ENCODE measurements around the gene TSC1. TPM values are rescaled to one million over a fixed set of nuclear protein-coding genes. Genes with fewer than 3 reads are reported as not detected.
"Not testable (repeated sequence)": the region's sequence is repeated elsewhere in the genome, so short reads cannot be mapped to it uniquely, and the experiment has no call there.

Gene TSC1
- 30.7 and 34.3 TPM in 2 replicates for total RNA-seq

DNA sequence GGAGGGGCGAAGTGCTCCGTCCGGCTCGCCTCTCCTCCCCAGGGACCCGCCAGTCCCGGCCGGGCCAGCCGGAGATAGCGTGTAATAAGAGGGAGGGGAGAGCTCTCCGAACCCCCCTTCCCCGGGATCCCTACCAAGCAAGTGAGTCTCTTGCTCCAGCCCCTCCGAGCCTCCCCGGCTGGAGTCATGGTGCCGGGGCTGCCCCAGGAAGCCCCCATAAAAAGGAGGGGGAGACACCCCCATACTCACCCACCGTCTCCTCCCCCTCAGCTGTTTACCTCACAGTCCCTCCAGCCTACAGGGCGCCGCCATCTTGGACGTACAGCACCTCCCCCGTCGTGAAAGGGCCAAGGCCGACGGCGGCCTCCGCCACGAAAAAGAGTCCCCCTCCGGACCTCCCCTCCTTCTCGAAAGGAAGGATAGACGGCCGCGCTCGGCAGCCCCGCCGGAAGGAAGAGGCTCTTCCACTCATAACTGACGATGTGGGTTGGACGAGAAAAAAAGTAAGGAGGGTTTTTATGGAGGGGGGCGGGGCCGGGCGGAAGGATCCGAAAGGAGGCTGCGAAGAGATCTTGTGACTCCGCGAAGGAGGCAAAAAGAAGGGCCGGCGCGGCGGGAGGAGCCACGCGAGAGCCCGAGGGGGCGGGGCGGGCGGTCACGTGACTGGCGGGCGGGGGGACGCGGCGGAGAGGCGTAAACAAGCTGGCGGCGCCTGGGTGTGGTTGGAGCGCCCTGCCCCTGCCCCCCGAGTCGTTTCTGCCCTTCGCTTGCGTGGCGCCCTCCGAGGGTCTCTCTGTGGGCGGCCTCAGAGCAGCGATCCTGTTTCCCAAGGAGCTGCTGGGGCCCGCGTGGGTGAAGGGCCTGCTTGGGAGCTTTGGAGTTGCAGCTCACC, at the start of gene TSC1:
TSS of gene TSC1 (minus strand) at position 323 of the 892 bp plus-strand sequence. CDS start 15,744 bp downstream, outside the sequence.
- intact Hi-C loops (cut with micrococcal nuclease), result loop anchor here (1.0 to 2.0 kb wide), 2 partner anchors 66 to 86 kb away; partner anchors contain the start of genes AK8, GTF3C5 and SPACA9

DNA sequence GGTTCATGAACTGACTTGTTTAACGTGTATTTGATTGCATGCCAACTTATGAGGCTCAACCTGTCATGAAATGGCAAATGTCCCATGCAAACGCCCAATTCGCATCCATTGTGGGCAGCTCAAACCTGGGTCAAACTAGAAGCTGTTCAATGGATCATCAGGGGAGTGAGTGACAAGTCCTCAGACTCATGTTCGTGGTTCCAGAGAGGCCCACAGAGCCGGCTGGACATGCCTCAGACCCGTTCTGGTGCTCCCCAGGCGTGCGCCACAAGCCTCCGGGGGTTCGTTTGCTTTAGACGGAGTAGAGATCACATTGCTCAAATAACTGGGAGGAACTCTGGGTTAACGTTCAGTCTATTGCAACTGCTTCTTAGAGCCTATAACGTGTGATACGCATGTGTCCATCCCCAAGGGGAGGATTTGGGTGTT, 49.1 kb upstream of the TSC1 start:
- intact Hi-C loops (cut with micrococcal nuclease), result no loop called here

DNA sequence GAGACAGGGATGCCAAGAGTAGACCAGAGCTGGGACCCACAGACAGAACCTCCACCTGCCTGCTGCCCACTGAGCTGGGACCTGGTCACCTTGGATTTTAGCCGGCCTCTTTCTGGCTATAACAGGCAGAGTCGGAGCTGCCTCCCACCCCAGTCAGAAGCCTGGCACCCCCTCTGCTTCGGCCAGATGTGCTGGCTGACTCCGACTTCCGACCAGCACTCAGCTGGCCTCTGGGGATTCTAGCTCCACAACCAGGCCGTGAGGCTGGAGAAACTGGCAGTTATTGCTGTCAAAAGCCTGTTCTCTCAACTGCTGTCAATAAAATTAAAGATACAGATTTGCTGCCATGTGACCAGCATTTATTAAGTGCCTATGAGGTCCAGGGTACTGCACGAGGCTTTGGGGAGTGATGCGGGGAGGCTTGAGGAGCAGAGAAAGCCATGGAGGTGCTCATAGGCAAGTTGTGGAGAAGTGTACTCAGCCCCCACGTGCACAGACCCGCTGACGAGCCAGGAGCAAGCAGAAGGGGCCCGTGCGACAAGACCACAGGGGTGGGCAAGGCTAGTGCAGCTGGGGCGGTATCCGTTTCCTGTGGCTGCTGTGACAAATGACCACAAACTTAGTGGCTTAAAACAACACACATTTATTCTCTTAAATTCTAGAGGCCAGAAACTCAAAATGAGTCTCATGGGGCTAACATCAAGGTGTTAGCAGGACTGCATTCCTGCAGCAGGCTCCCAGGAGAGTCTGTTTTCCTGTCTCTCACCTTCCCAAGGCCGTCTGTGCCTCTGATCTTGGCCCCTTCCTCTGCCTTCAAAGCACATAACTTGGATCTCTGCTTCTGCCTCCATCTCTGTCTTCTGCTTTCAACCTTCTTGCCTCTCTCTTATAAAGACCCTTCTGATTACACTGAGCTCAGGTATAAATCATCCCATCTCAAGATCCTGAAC, 47.2 kb upstream of the TSC1 start:
- intact Hi-C loops (cut with micrococcal nuclease), result no loop called here

DNA sequence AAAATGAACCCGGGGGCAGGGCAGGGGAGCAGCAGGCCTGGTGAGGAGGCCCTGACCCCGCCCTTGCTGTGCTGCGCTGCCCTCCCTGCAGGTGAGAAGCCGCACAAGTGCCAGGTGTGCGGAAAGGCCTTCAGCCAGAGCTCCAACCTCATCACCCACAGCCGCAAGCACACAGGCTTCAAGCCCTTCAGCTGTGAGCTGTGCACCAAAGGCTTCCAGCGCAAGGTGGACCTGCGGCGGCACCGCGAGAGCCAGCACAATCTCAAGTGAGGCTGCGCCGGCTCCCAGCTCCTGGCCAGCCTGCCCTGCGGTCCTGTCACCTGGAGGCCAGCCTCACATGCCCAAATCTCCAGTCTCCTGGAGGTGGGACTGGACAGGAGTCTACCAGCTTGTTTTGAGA, 46.4 kb upstream of the TSC1 start:
- intact Hi-C loops (cut with micrococcal nuclease), result no loop called here

DNA sequence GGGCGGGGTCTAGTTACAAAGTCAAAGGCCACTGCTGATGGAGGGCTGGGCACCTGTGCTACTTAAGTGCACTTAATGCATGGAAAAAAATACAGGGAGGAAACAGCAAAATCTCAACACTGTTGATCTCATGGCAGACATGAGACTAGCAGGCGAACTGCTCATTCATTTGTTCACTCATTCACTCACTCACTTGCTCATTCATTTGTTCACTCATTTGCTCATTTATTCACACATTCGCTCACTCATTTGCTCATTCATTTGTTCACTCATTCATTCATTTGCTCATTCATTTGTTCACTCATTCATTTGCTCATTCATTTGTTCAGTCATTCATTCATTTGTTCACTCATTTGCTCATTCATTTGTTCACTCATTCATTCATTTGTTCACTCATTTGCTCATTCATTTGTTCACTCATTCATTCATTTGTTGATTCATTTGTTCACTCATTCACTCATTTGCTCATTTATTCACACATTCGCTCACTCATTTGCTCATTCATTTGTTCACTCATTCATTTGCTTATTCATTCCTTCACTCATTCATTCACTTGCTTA, 45.7 kb upstream of the TSC1 start:
- intact Hi-C loops (cut with micrococcal nuclease), result not testable (repeated sequence)

DNA sequence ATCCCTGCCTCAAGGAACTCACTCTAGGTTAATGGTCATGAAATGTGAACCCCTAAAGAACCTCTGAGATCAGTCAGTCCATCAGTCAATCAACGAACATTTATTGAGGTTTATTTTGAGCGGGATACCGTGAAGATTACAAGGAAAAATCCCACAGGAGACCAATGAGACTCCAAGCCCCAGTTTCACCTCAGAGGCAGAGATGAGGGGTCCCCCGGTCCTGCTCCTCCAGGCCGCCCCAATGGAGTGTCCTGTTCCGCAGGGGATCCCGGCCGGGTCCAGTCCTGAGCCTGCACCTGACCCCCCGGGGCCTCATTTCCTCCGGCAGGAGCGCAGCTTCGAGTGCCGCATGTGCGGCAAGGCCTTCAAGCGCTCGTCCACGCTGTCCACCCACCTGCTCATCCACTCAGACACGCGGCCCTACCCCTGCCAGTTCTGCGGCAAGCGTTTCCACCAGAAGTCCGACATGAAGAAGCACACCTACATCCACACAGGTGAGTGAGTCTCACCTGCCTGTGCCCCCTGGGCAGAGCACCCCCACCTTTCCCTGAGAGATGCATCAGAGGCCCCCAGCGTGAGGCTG, 45.1 kb upstream of the TSC1 start:
- intact Hi-C loops (cut with micrococcal nuclease), result no loop called here

DNA sequence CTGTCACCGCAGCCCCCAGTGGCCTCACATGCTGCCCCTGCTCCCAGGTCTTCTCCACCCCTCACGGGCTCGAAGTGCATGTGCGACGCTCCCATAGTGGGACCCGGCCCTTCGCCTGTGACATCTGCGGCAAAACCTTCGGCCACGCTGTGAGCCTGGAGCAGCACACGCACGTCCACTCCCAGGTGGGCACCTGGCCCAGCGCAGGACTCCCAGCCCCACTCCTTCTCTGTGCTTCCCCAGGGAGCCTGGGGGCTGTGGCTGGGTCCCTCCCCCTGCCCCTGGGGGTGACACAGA, 44.5 kb upstream of the TSC1 start:
- intact Hi-C loops (cut with micrococcal nuclease), result no loop called here

DNA sequence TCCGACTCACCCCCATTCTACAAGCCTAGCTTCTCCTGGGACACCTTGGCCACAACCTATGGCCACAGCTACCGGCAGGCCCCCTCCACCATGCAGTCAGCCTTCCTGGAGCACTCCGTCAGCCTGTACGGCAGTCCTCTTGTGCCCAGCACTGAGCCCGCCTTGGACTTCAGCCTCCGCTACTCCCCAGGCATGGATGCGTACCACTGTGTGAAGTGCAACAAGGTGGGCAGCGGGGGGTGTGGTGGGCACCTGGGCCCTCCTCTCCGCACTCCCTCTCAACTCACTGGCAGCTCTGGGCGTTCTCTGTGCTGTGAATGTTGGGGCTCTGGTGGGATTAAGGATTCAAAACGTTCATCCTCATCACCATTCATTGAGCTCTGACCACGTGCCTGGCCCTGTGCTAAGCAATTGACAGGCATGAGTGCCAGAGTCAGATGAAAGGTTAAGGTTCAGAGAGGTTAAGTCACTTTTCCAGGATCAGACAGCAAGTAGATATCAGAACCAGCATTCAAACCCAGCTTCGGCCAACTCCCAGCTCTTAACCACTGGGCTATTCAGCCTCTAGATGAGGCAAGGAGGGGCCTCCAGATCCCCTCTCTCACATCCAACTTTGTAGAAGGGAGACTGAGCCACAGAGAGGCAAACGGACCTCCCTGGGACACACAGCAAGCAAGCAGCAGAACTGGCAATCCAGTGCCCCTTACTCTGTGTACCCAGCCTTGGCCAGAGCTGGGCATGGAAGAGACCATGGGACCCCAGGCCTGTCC, 44.0 kb upstream of the TSC1 start:
- intact Hi-C loops (cut with micrococcal nuclease), result no loop called here

DNA sequence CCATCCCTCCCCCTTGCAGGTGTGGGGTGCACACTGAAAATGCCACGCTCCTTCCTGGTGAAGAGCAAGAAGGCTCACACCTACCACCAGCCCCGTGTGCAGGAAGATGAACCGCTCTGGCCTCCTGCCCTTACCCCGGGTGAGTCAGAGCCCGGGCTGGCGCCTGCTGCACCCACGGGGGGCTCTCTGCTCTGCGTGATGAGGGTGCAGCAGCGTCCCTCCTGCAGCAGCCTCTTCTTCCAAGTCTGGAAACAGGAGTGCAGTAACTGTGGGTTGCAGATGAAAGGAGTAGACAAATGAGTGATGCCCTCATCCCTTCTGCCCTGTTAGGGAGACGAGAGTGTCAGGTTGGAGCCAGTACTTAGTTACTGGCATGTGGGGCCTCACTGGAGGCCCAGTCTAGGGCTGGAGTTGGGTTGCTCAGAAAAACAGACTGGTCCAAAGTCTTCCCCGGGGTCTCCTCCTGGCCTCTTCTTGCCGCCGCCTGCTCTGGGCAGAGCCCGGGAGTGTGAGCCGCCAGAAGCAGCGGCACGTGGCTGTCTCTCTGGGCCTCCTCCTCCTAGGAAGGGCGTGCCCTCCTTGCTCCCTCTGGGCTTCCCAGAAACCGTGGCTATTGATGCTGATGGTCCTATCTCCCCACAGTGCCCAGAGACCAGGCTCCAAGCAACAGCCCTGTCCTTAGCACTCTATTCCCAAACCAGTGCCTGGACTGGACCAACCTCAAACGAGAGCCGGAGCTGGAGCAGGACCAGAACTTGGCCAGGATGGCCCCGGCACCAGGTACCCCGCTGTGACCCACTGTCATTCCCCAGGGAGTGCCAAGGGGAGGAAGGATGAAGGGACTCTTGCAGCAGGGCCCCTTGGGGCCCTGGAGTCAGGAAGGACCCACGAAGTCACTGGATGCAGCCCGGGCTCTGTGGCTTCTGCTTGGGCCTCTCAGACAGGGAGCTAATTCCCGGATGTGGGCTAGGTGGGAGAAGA, 42.5 kb upstream of the TSC1 start:
- intact Hi-C loops (cut with micrococcal nuclease), result no loop called here

DNA sequence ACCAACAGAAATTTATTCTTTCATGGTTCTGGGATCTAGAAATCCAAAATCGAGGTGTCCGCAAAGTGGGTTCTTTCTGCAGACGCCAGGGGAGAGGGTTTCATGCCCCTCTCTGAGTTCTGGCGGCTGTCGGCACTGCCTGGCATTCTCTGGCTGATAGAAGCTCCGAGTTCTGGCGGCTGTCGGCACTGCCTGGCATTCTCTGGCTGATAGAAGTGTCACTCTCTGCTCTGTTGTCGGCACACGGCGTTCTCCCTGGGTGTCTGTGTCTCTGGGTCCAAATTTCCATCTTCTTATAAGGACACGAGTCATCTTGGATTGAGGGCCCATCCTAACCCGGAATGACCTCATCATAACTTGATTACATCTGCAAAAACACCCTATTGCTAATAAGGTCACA, 41.7 kb upstream of the TSC1 start:
- intact Hi-C loops (cut with micrococcal nuclease), result no loop called here

DNA sequence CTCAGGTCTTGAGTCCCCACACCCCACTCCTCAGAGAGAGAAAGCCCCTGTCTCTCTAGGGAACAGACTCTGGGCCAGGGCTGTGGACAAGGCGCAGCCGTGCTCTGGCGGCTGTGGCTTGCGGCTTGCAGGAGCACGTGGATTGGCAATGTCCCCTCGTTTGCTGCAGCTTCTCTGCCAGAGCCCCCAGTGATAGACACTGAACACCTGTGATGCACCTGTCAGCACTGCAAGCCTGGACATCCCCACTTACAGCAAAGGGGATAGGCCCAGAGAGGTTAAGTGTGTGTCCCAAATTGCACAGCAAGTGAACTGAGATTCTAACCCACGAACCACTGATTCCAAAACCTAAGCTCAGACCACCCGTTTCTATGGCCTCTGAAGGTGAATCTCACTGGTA, 41.1 kb upstream of the TSC1 start:
- intact Hi-C loops (cut with micrococcal nuclease), result no loop called here

DNA sequence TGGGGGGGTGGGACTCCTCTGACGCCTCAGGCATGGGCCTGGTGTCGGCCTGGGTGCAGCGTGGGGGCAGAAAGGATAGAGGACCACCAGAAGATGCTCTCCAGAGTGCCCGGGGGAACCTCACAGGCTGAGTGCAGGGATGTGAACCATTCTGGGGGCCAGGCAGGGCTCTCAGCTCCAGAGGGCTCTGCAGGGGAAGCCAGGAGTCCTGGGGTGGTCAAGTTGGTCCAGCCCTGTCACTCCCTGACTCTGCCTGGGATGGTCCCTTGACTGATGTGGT, 40.6 kb upstream of the TSC1 start:
- intact Hi-C loops (cut with micrococcal nuclease), result no loop called here

DNA sequence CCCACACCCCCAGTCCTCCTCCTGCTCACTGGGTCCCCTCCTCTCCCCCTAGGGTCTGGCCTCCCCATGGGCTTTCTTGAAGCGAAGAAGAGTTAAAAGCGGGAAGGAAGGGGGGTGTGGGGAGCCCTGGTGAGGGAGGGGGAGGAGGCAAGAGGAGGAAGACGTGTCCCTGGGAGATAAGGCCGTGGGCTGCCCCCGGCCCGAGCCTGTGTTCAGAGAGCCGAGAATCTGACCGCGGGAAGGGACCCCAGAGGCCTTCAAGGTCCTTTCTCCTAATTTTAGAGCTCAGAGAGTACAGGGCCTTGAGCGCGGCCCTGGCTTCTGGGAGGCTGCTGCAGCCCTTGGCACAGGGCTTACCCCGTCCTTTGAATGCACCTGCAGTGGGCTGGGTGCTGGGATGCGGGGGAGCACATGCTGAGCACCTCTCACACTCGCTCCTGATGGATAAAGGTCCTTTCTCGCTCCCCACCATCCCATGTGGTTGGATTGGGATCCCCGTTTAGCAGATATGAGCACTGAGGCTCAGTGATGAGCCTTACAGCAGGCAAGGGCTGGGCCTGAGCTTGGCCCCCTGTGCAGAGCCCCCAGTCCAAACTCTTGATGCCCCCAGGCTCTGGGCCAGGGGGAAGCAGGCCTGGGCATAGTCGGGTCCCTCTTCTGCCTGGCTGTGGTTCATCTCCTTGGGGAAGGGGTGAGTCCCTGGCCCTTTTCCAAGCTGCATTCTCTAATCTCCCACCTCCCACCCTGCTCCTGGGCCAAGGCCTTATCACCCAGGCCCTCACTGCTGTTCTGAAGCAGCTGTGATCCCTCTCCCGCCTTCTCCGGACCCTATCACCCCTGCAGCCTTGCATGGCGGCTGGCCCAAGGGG, 40.0 kb upstream of the TSC1 start:
- intact Hi-C loops (cut with micrococcal nuclease), result no loop called here

DNA sequence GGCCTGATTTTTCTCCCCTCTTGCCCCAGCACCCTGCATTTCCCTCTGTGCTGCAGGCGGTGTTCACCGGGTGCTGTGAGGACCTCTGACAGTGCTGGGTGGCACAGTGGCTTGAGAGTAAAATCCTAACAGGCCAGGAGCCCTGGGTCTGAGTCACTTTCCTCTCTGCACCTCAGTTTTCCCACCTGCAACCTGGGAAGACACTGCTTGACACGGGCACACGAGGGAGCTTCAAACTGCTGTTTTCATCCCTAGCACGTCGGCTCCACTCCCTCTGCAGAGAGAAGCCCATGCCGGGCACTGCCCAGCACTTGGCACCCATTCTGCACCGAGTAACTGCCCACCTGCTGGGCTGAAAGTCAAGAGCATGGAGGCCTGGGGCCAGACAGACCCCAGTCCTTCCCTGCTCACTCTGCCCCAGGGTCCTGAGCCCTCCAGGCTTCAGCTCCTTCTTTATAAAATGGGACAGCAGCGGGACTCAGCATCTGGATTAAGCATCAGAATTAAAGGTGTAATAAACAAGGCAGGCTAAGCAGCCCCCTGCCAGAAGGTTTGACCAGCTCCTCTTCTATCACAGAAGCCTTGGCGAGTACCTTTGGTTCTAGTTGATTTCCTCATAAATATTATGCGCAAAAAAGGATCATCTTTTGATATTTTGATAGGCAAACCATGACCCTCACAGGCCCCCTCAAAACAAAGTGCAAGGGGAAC, 39.2 kb upstream of the TSC1 start:
- intact Hi-C loops (cut with micrococcal nuclease), result no loop called here

DNA sequence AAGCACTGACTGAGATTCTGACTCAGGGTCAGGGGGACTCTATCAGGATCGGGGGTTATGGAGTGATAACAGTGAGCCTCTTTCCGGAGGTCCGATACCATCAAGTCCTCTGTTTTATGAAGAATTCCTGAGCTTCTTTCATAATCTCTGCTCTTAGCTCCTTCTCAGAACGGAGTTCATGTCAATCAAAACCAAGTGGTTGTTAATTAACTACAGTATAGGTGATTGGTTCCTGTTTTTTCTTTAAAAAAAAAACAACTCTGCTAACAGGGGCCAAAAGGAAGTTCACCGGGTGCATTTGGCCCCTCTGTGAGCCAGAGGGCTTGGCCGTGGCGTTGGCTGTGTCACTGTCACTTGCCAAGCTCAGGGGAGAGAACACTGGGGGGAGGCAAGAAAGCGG, 38.0 kb upstream of the TSC1 start:
- intact Hi-C loops (cut with micrococcal nuclease), result no loop called here

DNA sequence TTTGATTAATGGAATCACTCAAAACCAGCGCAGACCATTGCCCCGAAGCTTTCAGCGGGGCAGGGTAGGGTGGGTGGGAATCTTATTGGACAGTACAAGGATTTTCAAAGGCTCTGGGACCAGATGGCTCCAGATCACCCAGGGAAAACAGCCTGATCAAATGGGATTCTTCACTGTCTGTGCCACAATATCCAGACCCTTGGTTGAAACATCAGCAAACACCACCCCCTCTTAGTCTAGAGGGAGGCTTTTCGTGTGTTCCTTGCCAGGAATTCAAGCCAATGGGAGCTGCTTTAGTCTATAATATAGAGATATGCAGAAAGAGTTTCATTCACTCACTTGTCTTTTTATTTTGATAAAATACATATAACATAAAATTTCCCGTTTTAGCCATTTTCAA, 35.7 kb upstream of the TSC1 start:
- intact Hi-C loops (cut with micrococcal nuclease), result no loop called here

DNA sequence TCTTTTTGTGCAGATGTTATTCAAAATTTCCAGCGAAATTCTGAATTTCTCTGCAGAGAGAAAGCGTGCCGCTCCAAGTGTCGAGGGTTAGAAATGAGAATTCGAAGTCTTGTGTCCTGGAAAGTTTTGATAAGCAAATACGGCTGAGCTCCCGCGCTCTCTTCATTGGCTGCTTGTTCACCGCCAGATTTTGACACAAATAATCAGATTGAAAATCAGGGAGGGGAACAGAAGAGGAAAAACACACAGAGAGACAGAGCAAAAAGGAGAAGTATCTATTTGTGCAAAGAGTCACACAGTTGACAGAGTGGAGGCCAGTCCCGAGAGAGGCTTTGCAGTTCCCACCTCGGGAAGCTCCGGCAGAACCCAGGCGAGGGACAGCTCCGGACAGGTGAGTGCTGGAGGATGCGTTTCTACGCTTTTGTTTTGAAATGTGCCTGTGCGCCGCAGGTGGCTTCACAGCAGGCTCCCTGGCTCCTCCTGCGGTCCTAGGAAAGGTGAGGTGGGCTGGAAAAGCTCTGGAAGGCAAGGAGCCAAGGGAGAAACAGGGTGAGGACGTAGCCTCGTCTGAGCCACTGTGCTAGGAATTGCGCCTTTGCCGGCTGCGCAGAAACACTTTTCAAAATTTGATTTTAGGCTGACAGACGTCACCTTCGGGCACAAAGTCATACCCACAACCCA, 34.2 kb upstream of the TSC1 start, which contains the start of gene GFI1B:
TSS of gene GFI1B (plus strand) at position 244 of the 681 bp plus-strand sequence. CDS start 7,985 bp downstream, outside the sequence.
- intact Hi-C loops (cut with micrococcal nuclease), result loop anchor here (5.0 kb wide), 1 partner anchor 169 kb away; no protein-coding TSS in a partner anchor

Data from T-helper 2 cell treated with Interferon-gamma antibody and Interleukin-4, amounts not matched to agents 100 ng/mL and 5 ng/mL, for 36 hours (primary cell).